GM12878 (cell line): ENCODE measurements around the gene SLC9A7. TPM values are rescaled to one million over a fixed set of nuclear protein-coding genes. Genes with fewer than 3 reads are reported as not detected.

Experiments
- ATAC-seq: fragments of 200-7000 bp; cut with Tn5 transposase; 3 replicates; pipeline ENCODE4 v1.9.1; 2020; ENCODE audit warnings: mild to moderate bottlenecking, moderate library complexity
- BruUV-seq: library from RNA; stranded (reverse); fragments of 400-500 nt; replicated peaks from 2 replicates; lab custom pipeline; 2021; lab: Mats Ljungman, UMichigan
- CTCF ChIA-PET: fragments of 300-600 bp; sonication (Branson Sonifier 250); formaldehyde crosslinking; extraction: SDS; loops from one replicate; lab custom pipeline; 2021; ENCODE audit warnings: inconsistent platforms; lab: Yijun Ruan, JAX
- POLR2A ChIA-PET: fragments of 350-600 bp; formaldehyde crosslinking; extraction: SDS; loops from one replicate; lab custom pipeline; 2021; ENCODE audit warnings: inconsistent platforms; lab: Charles Lee
- RAD21 ChIA-PET: fragments of 300-600 bp; sonication (Branson Sonifier 250); formaldehyde crosslinking; loops from one replicate; lab custom pipeline; 2023; ENCODE audit warnings: antibody characterized with exemption; ENCODE audit not compliant: unreplicated experiment; lab: Charles Lee
- SMC1A ChIA-PET: fragments of 300-600 bp; sonication (Branson Sonifier 250); formaldehyde crosslinking; loops from one replicate; lab custom pipeline; 2023; ENCODE audit not compliant: unreplicated experiment, uncharacterized antibody; lab: Charles Lee
- DNase-seq: peaks from one replicate; pipeline ENCODE4 v3.0.0-alpha.2; 2011; ENCODE audit warnings: low read depth, low spot score
- FAIRE-seq: peaks from 3 replicates; lab custom pipeline; 2011; peaks lifted over from hg19 to GRCh38; lab: Jason Lieb, UNC
- H2AFZ ChIP-seq: 2 replicates; pipeline ENCODE4 v1.6.0; 2011; ENCODE audit warnings: low read depth, low read length, control low read depth; ENCODE audit not compliant: control insufficient read depth
- H3K27ac ChIP-seq: 2 replicates; pipeline ENCODE4 v1.5.1; 2011; ENCODE audit warnings: control low read depth; ENCODE audit not compliant: control insufficient read depth, insufficient read depth
- H3K27me3 ChIP-seq, 2 experiments: replicated peaks in 1 of 2; 2 replicates each; pipeline versions ENCODE4 v1.6.0 to v1.6.1; 2011; ENCODE audit warnings: low read length in 1 of 2; ENCODE audit not compliant: control insufficient read depth in 2 of 2, insufficient read depth in 2 of 2
- H3K36me3 ChIP-seq, 2 experiments: 2 replicates each; pipeline ENCODE4 v1.5.1; 2011; ENCODE audit warnings: low read length in 1 of 2; ENCODE audit not compliant: control insufficient read depth in 2 of 2, insufficient read depth in 2 of 2
- H3K4me1 ChIP-seq: 2 replicates; pipeline ENCODE4 v1.6.1; 2011; ENCODE audit warnings: mild to moderate bottlenecking, low read length, moderate library complexity, mixed read lengths; ENCODE audit not compliant: control insufficient read depth, insufficient read depth
- H3K4me2 ChIP-seq: 2 replicates; pipeline ENCODE4 v1.6.0; 2011; ENCODE audit warnings: control low read depth; ENCODE audit not compliant: control insufficient read depth, insufficient read depth
- H3K4me3 ChIP-seq: fragments of 200-600 bp; sonication (generic); 2 replicates; pipeline ENCODE4 v1.5.1; 2016
- H3K79me2 ChIP-seq: 2 replicates; pipeline ENCODE4 v1.6.0; 2011; ENCODE audit warnings: low read length; ENCODE audit not compliant: control insufficient read depth, insufficient read depth
- H3K9ac ChIP-seq: 2 replicates; pipeline ENCODE4 v1.8.0; 2011; ENCODE audit warnings: low read length, control low read depth, mixed read lengths; ENCODE audit not compliant: control insufficient read depth, insufficient read depth
- H3K9me3 ChIP-seq: replicated peaks from 3 replicates; pipeline ENCODE4 v1.5.1; 2011; ENCODE audit warnings: mild to moderate bottlenecking, low read length; ENCODE audit not compliant: control insufficient read depth, insufficient read depth
- H4K20me1 ChIP-seq: 2 replicates; pipeline ENCODE4 v1.6.0; 2011; ENCODE audit not compliant: control insufficient read depth, insufficient read depth
- CREM ChIP-seq: IDR thresholded peaks from 2 replicates; pipeline ENCODE4 v1.6.1; 2014; ENCODE audit warnings: antibody characterized with exemption, low read depth
- EP300 ChIP-seq, 2 experiments: fragments of 150-350 bp in 1 of 2; IDR thresholded peaks; 2 replicates each; pipeline ENCODE4 v1.6.1; 2011 to 2012; ENCODE audit warnings: low read depth in 2 of 2, low read length in 2 of 2, borderline replicate concordance in 1 of 2, improper control_type of control experiment in 1 of 2, inconsistent platforms in 1 of 2; ENCODE audit not compliant: control insufficient read depth in 1 of 2
- ETV6 ChIP-seq, 2 experiments: fragments of 450-650 bp in 1 of 2; IDR thresholded peaks in 1 of 2; conservative IDR thresholded peaks in 1 of 2; 2 replicates each; pipeline ENCODE4 v1.6.1; 2014; ENCODE audit warnings: antibody characterized with exemption in 1 of 2, borderline replicate concordance in 1 of 2, low read depth in 1 of 2, mild to moderate bottlenecking in 1 of 2, moderate library complexity in 1 of 2
- GABPA ChIP-seq: IDR thresholded peaks from 2 replicates; pipeline ENCODE4 v1.6.1; 2014; ENCODE audit warnings: antibody characterized with exemption, low read depth, mild to moderate bottlenecking, inconsistent platforms
- MTA3 ChIP-seq: IDR thresholded peaks from 2 replicates; pipeline ENCODE4 v1.6.1; 2012; ENCODE audit warnings: low read length, inconsistent platforms, borderline replicate concordance
- NR2C1 ChIP-seq: fragments of 450-650 bp; IDR thresholded peaks from 2 replicates; pipeline ENCODE4 v1.6.1; 2017; ENCODE audit warnings: antibody characterized with exemption, mild to moderate bottlenecking, moderate library complexity
- RUNX3 ChIP-seq: IDR thresholded peaks from 2 replicates; pipeline ENCODE4 v1.6.1; 2012; ENCODE audit warnings: low read length, inconsistent platforms
- SPI1 ChIP-seq: IDR thresholded peaks from 2 replicates; pipeline ENCODE4 v1.6.1; 2011; ENCODE audit warnings: low read depth, mild to moderate bottlenecking, low read length, moderate library complexity, borderline replicate concordance; ENCODE audit not compliant: insufficient read depth
- SUPT20H ChIP-seq: IDR thresholded peaks from 2 replicates; pipeline ENCODE4 v1.6.1; 2011; ENCODE audit warnings: low read depth, mild to moderate bottlenecking, low read length, moderate library complexity, borderline replicate concordance; ENCODE audit not compliant: control insufficient read depth
- WRNIP1 ChIP-seq: IDR thresholded peaks from 2 replicates; pipeline ENCODE4 v1.6.1; 2011; ENCODE audit warnings: low read depth, low read length, improper control_type of control experiment, borderline replicate concordance
- ZSCAN29 ChIP-seq: fragments of 450-650 bp; IDR thresholded peaks from 2 replicates; pipeline ENCODE4 v1.6.1; 2017; ENCODE audit warnings: mild to moderate bottlenecking, moderate library complexity
- WGBS: methylation state at CpG from one replicate; pipeline ENCODE4 v1.1.6; 2016; ENCODE audit warnings: low lambda C conversion rate; ENCODE audit not compliant: insufficient replicate concordance, insufficient coverage; ENCODE audit errors: missing lambda C conversion rate; 5-methylcytosine and 5-hydroxymethylcytosine counted together
- in situ Hi-C: fragments of 300-500 bp; cut with MboI; formaldehyde crosslinking; loops from 9 replicates; pipeline ENCODE4 v1.14.3; 2018; ENCODE audit warnings: mixed read lengths
- intact Hi-C: fragments of 100-400 bp; cut with micrococcal nuclease; formaldehyde crosslinking; loops from one replicate; pipeline ENCODE4 v1.14.2; 2022; ENCODE audit not compliant: unreplicated experiment
- polyA plus RNA-seq, 11 experiments: library from polyadenylated mRNA; depleted of rRNA in 4 of 11; unstranded in 6 of 11; stranded (reverse) in 5 of 11; fragments of >200 nt; fragmentation: Nextera tagmentation in 4 of 11; fragmentation: Illumina TruSeq in 1 of 11; extraction: Ambion mirVana in 4 of 11; extraction: Trizol in 1 of 11; gene quantifications; 1 replicate in 1 of 11; 2 replicates in 10 of 11; pipeline versions ENCODE4 v1.2.1 to v1.2.3, GENCODE V29; 2011 to 2016; ENCODE audit warnings: inconsistent platforms in 2 of 11, missing spikeins in 2 of 11, low read depth in 1 of 11
- total RNA-seq, 4 experiments: library from RNA; depleted of rRNA in 3 of 4; stranded (reverse); fragments of >200 nt in 3 of 4; fragmentation: Illumina TruSeq in 1 of 4; extraction: Trizol in 1 of 4; gene quantifications; 2 replicates each; pipeline versions ENCODE4 v1.2.1 to v1.2.3, GENCODE V29; 2013 to 2021
- TF ChIP-seq, protein P1 (sequence below): fragments of 450-650 bp; IDR thresholded peaks from 2 replicates; pipeline ENCODE4 v1.6.1; 2014; ENCODE audit warnings: mild to moderate bottlenecking

Gene SLC9A7
- total and polyA plus RNA-seq, 10 of the 15 experiments (the other 5 are each of a cell fraction or from before 2014, with no cell fraction given): 5.0 to 62.8 (median 30.5) TPM

DNA sequence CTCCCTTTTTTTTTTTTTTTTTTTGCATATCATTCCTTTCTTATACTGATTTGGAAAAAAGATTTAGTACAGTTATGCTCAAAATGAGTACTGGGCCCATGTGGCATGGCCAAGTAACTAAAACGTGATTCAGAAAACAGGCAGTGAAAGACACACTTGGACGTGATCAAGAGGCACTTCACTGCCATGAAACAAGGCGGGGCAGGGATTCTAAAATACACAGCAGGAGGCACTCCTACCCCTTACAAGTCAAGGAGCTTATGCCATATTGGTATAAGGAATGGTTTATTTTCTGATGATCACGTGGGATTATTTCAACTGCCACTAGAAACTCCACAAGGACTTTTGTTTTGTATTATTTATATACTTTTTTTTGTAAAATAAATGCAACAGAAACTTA, 113.3 kb downstream of the SLC9A7 start (continued):
- TF ChIP-seq, protein P1, sequence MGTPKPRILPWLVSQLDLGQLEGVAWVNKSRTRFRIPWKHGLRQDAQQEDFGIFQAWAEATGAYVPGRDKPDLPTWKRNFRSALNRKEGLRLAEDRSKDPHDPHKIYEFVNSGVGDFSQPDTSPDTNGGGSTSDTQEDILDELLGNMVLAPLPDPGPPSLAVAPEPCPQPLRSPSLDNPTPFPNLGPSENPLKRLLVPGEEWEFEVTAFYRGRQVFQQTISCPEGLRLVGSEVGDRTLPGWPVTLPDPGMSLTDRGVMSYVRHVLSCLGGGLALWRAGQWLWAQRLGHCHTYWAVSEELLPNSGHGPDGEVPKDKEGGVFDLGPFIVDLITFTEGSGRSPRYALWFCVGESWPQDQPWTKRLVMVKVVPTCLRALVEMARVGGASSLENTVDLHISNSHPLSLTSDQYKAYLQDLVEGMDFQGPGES: no peak
- TF ChIP-seq NR2C1: no peak
- no peak for TF ChIP-seq GABPA
- TF ChIP-seq ZSCAN29: no peak
- no peak for TF ChIP-seq WRNIP1
- TF ChIP-seq SUPT20H: no peak

DNA sequence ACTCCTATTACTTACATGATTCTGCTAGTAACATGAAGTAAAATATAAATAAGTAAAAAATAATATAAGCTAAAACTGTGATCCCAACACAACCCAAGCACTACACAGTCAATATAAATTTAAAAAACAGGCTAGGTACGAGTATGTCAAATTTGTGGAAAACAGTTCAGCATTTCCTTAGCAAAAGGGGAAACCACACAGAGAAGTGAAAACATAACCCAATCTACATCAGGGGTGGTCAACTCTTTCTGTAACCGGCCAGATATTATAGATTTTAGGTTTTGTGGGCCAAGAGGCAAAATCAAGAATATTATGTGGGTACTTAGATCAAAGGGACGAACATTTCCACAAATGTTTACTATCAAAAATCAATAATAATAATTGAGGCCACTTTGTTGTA, 115.3 kb downstream of the SLC9A7 start:
- no peak overlapping the region for H3K9ac ChIP-seq
- SMC1A ChIA-PET: interaction anchor here (1.4 kb wide), 1 partner anchor 89 kb away, joined by 3 read pairs; no protein-coding TSS in a partner anchor
- H3K27ac ChIP-seq: no peak overlapping the region
- H3K36me3 ChIP-seq: peaks cover 0 to 8% of the 10 kb centered on the region in 2 experiments; a peak in 2 of 4 replicates
- no peaks in the 10 kb centered on the region for H3K79me2 ChIP-seq
- peak; percentile 41; the same call in 1 of the 2 replicates for TF ChIP-seq RUNX3
- no peak for TF ChIP-seq ETV6 (conservative IDR thresholded peaks at IDR 0.05 in 1 of 2, IDR thresholded peaks at IDR 0.05 in 1 of 2; ENCODE audit: borderline replicate concordance in 1 of 2, low read depth in 1 of 2)
- 0 out of 4 replicates have a peak, but pooled peaks of 1 of the 2 experiments have one; percentile 20 for TF ChIP-seq EP300 (IDR thresholded peaks at IDR 0.05; ENCODE audit: borderline replicate concordance in 1 of 2, control insufficient read depth in 1 of 2, low read depth in 2 of 2, low read length in 2 of 2)
- TF ChIP-seq SPI1: peak; percentile 58; the same call in 1 of the 2 replicates
- TF ChIP-seq MTA3: no peak
- TF ChIP-seq CREM: no peak
- TF ChIP-seq, all 136 proteins: peak for 3
- DNase-seq: no peak
- 31% methylated on average over 3 of the region's 3 CpGs for WGBS
- ChIA-PET CTCF (interaction anchor here (0.6 to 4.0 kb wide), 7 partner anchors 9 to 153 kb away, joined by 3 to 21 read pairs (median 4); no protein-coding TSS in a partner anchor), POLR2A (interaction anchor here (0.5 to 1.4 kb wide), 4 partner anchors 10 to 76 kb away, joined by 3 to 5 read pairs (median 4); no protein-coding TSS in a partner anchor), RAD21 (interaction anchor here (0.7 to 0.8 kb wide), 2 partner anchors 9 to 57 kb away, joined by 3 read pairs; no protein-coding TSS in a partner anchor)
- Histone ChIP-seq H2AFZ (no peak overlapping the region), H3K4me2 (no peak overlapping the region), H4K20me1 (no peaks in the 10 kb centered on the region; the same call in 1 of the 2 replicates), H3K4me1 (no peaks in the 10 kb centered on the region), H3K4me3 (no peak overlapping the region), H3K9me3 (no peaks in the 10 kb centered on the region), H3K27me3 (no peaks in the 10 kb centered on the region)
- no TSS peak for BruUV-seq
- in situ Hi-C loops (no loop called here), intact Hi-C loops (loop anchor here (2.0 kb wide), 3 partner anchors 89 to 263 kb away; no protein-coding TSS in a partner anchor)
- FAIRE-seq: no peak
- ATAC-seq: peak; percentile 44
